VCaP (cell line): Measurements from ENCODE around the gene TMEM256.
A peak's percentile ranks its signal among the peaks of the same experiment; 100 is the strongest.

Experiments used
- H3K27ac ChIP-seq: fragments of 450-650 bp; 2 replicates; pipeline ENCODE4 v1.5.1; 2017
- TF ChIP-seq, protein P1 (sequence below): fragments of 450-650 bp; conservative IDR thresholded peaks from 2 replicates; pipeline ENCODE4 v1.5.1; 2017; ENCODE audit warnings: mild to moderate bottlenecking, moderate library complexity

The TMEM256 gene

DNA sequence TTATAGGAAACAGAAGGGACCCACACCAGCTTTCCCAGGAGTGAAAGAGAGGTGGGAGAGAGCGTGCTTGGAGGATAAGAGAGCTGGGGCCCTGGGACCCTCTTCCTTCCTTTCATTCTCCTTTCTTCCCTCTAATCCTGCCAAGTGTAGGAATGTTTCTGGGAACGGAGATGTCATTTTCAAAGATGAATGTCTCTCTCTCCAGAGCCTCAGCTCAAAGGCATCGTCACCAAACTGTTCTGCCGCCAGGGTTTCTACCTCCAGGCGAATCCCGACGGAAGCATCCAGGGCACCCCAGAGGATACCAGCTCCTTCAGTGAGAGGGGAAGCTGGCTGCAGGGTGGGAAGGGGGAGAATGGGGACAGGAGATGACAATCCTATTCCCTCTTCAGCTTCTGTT is 37.4 kb upstream of the TMEM256 start:
- TF ChIP-seq, protein P1, sequence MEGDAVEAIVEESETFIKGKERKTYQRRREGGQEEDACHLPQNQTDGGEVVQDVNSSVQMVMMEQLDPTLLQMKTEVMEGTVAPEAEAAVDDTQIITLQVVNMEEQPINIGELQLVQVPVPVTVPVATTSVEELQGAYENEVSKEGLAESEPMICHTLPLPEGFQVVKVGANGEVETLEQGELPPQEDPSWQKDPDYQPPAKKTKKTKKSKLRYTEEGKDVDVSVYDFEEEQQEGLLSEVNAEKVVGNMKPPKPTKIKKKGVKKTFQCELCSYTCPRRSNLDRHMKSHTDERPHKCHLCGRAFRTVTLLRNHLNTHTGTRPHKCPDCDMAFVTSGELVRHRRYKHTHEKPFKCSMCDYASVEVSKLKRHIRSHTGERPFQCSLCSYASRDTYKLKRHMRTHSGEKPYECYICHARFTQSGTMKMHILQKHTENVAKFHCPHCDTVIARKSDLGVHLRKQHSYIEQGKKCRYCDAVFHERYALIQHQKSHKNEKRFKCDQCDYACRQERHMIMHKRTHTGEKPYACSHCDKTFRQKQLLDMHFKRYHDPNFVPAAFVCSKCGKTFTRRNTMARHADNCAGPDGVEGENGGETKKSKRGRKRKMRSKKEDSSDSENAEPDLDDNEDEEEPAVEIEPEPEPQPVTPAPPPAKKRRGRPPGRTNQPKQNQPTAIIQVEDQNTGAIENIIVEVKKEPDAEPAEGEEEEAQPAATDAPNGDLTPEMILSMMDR = no peak
- no peak overlapping the region for H3K27ac ChIP-seq

- TF ChIP-seq, protein P1 = no peak
Observed at GRCh38 chr17:7440834-7441195, 36.9 kb upstream of the TMEM256 start.

DNA sequence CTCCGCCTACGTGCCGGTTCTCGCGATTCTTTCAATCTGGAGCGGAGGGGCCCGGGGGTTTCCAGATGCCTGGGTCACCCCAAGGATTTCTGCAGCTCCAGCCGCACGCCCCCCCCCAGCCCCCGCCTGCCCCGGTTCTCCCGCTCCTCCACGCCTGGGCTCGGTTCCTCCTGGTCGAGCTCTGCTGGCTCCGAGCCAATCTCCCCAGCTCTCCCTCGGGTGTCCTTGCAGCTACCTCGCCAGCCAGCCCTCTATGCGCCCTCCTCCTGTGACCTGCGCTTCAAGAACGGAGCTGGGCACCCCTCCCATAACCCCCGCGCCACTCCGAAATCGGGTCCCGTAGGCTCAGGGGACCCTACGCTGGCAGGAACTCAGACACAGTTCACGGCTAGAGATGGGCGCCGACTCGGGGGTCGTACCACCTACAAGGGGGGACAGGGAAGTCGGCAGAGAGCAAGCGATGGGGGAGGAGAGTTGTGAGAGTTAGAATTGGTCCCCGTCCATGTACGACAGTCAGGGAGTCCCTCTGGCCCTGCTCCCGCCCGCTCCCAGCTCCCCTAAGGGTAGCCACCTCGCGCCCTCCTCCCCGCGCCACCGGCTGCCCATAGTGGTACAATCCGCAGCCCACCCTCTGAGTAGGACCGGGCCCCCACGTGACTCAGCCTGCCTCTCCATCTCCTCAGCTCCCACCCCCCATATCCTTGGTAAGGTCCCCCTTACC is 36.4 kb upstream of the TMEM256 start:
- peak overlapping the region; percentile 16; the same call in 1 of the 2 replicates for H3K27ac ChIP-seq
- TF ChIP-seq, protein P1 = no peak

More at GRCh38 chr17:7440834-7441195, 36.9 kb upstream of the TMEM256 start:
- no peak overlapping the region for H3K27ac ChIP-seq

GRCh38 chr17:7439462-7440112 is 35.7 kb upstream of the TMEM256 start, which contains the start of gene FGF11:
FGF11 (plus strand) TSS chr17:7439512; CDS start chr17:7439621, 109 bp downstream.
- TF ChIP-seq, protein P1 = no peak
- peak within 1 kb of the TSS; percentile 16; the same call in 1 of the 2 replicates for H3K27ac ChIP-seq

DNA sequence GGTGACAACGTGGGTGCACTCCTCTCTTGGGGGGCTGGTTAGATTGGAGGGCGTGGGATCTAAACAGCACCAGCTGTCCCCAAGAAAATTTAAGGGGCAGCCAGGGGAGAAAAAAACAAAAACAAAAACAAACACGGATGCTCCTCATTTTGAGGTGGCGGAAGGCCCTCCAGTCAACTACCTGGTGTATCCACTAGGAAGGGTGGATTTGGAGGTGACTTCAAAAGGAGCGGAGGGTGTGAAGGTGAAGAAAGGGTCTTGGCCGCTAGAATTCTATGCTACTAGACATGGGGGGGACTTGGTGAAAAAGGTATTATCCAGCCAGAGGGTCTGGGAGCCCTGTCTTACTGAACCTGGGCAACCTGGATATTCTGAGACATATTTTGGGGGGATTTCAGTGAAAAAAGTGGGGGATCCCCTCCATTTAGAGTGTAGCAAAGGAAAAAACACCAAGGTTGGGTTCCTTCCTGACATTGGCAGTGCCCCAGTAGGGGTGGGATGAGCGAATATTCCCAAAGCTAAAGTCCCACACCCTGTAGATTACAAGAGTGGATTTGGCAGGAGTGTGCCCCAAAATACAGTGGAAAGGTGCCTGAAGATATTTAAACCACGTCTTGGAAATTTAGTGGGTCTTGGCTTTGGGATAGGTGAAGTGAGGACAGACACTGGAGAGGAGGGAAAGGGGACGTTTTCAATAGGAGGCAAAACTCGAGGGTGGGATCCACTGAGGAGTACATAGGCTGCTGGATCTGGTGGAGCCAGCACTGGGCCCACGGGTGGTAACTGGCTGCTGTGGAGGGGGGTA is 35.0 kb upstream of the TMEM256 start:
- H3K27ac ChIP-seq = no peak overlapping the region
- TF ChIP-seq, protein P1 = no peak

GRCh38 chr17:7437950-7438614 is 34.2 kb upstream of the TMEM256 start:
- H3K27ac ChIP-seq = no peak overlapping the region
- TF ChIP-seq, protein P1 = no peak
